ENCODE data around the gene AMPD2. TPM values are rescaled to one million over a fixed set of nuclear protein-coding genes. Genes with fewer than 3 reads are reported as not detected.

Gene AMPD2
- total RNA-seq, 5 donors from 2014 or later (not counting 1 experiment from before 2014, with no cell fraction given), result 90.2 to 285 (median 100) TPM

DNA sequence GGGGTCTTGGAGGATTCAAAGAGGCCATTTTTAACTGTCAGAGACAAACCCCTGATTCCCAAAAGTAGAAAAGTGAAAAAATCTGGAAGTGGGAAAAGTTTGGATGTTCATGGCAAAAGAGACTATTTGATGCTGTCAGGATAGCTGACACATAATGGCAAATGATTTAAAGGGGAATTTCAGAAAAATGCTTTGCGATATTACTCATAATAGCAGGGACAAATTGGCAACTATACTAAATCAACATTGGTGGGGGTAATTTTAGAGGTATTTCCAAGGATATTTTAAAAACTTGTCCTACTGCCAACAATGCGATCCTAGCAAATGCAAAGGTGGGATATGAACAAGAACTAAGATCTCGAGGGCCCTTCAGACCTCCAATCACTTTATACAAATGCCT lies 31.0 kb downstream of the AMPD2 start:
- H3K27ac Mint-ChIP-seq, result no peak overlapping the region
- peaks cover 4 to 7% of the 10 kb centered on the region in 2 donors for H3K27me3 Mint-ChIP-seq
- no peak overlapping the region for H3K4me3 Mint-ChIP-seq
- no peak for ATAC-seq (replicated peaks in 1 of 4)
- no peak for DNase-seq
- no peak overlapping the region for H3K27ac ChIP-seq (ENCODE audit: low read length)
- no peaks in the 10 kb centered on the region for H3K9me3 Mint-ChIP-seq
- no CpG with 5 or more reads among the region's 3 CpGs for WGBS (ENCODE audit: insufficient coverage)
- no peaks in the 10 kb centered on the region for H3K9me3 ChIP-seq
- peaks cover 9 to 12% (median 10%) of the 10 kb centered on the region in 3 donors for H3K4me1 Mint-ChIP-seq
- no peaks in the 10 kb centered on the region for H3K36me3 ChIP-seq (ENCODE audit: control insufficient read depth in 2 of 2, extremely low read depth in 1 of 2, insufficient read depth in 1 of 2, low read length in 1 of 2)
- ChIA-PET POLR2A (no interaction called here), CTCF (interaction anchor here (0.5 to 4.4 kb wide), 8 partner anchors 8 to 1480 kb away, joined by 3 to 19 read pairs (median 4); partner anchors contain the start of gene GNAI3 (in 1 of the 2))
- H3K4me3 ChIP-seq (ENCODE audit: control insufficient read depth in 1 of 2, extremely low read depth in 1 of 2, low read length in 1 of 2), result no peak overlapping the region
- H3K4me1 ChIP-seq (ENCODE audit: control insufficient read depth in 1 of 2, extremely low read depth in 1 of 2, insufficient read depth in 2 of 2, low read length in 2 of 2), result peaks cover 0 to 7% of the 10 kb centered on the region in 2 experiments
- no peaks in the 10 kb centered on the region for H3K36me3 Mint-ChIP-seq
- H3K27me3 ChIP-seq (replicated peaks in 1 of 2; ENCODE audit: control insufficient read depth in 2 of 2, extremely low read depth in 1 of 2, insufficient read depth in 2 of 2, low read length in 1 of 2), result peaks cover 0 to 4% of the 10 kb centered on the region in 2 experiments

GRCh38 chr1:109652402-109652801 lies 32.8 kb downstream of the AMPD2 start:
- Histone ChIP-seq H3K4me1 (ENCODE audit: control insufficient read depth in 1 of 2, extremely low read depth in 1 of 2, insufficient read depth in 2 of 2, low read length in 2 of 2) (peaks cover 0 to 22% of the 10 kb centered on the region in 2 experiments), H3K27ac (ENCODE audit: low read length) (no peak overlapping the region), H3K9me3 (no peaks in the 10 kb centered on the region), H3K36me3 (ENCODE audit: control insufficient read depth in 2 of 2, extremely low read depth in 1 of 2, insufficient read depth in 1 of 2, low read length in 1 of 2) (no peaks in the 10 kb centered on the region), H3K4me3 (ENCODE audit: control insufficient read depth in 1 of 2, extremely low read depth in 1 of 2, low read length in 1 of 2) (no peak overlapping the region), H3K27me3 (replicated peaks in 1 of 2; ENCODE audit: control insufficient read depth in 2 of 2, extremely low read depth in 1 of 2, insufficient read depth in 2 of 2, low read length in 1 of 2) (peaks cover 0 to 4% of the 10 kb centered on the region in 2 experiments)
- ATAC-seq (replicated peaks in 1 of 4) (no peak), DNase-seq (no peak)
- Mint-ChIP-seq H3K27me3 (peaks cover 4 to 7% of the 10 kb centered on the region in 2 donors), H3K4me1 (peaks cover 17 to 22% (median 22%) of the 10 kb centered on the region in 3 donors), H3K4me3 (no peak overlapping the region), H3K9me3 (no peaks in the 10 kb centered on the region), H3K36me3 (no peaks in the 10 kb centered on the region), H3K27ac (no peak overlapping the region)
- POLR2A ChIA-PET, result no interaction called here
- WGBS (ENCODE audit: insufficient coverage), result no CpG with 5 or more reads among the region's 2 CpGs
- CTCF ChIA-PET, result interaction anchor here (0.7 to 4.4 kb wide), 7 partner anchors 9 to 125 kb away, joined by 3 to 19 read pairs (median 4); no protein-coding TSS in a partner anchor

- ATAC-seq (replicated peaks in 1 of 4) (no peak), DNase-seq (no peak)
- Mint-ChIP-seq H3K4me1 (peaks cover 17 to 28% (median 26%) of the 10 kb centered on the region in 3 donors), H3K27ac (no peak overlapping the region), H3K27me3 (peaks cover 4 to 7% of the 10 kb centered on the region in 2 donors), H3K4me3 (peak overlapping the region in 2 of 3 donors; percentile 13 to 18), H3K36me3 (no peaks in the 10 kb centered on the region), H3K9me3 (no peaks in the 10 kb centered on the region)
- Histone ChIP-seq H3K27me3 (replicated peaks in 1 of 2; ENCODE audit: control insufficient read depth in 2 of 2, extremely low read depth in 1 of 2, insufficient read depth in 2 of 2, low read length in 1 of 2) (peaks cover 0 to 4% of the 10 kb centered on the region in 2 experiments), H3K27ac (ENCODE audit: low read length) (no peak overlapping the region), H3K36me3 (ENCODE audit: control insufficient read depth in 2 of 2, extremely low read depth in 1 of 2, insufficient read depth in 1 of 2, low read length in 1 of 2) (no peaks in the 10 kb centered on the region), H3K9me3 (no peaks in the 10 kb centered on the region), H3K4me3 (ENCODE audit: control insufficient read depth in 1 of 2, extremely low read depth in 1 of 2, low read length in 1 of 2) (no peak overlapping the region), H3K4me1 (ENCODE audit: control insufficient read depth in 1 of 2, extremely low read depth in 1 of 2, insufficient read depth in 2 of 2, low read length in 2 of 2) (peaks cover 0 to 22% of the 10 kb centered on the region in 2 experiments)
- WGBS (ENCODE audit: insufficient coverage), result 60% methylated on average over 1 of the region's 2 CpGs
- ChIA-PET CTCF (interaction anchor here (1.2 to 4.4 kb wide), 3 partner anchors 12 to 108 kb away, joined by 3 to 19 read pairs (median 19); no protein-coding TSS in a partner anchor), POLR2A (no interaction called here)
Measured at GRCh38 chr1:109653306-109653705, 33.7 kb downstream of the AMPD2 start.

DNA sequence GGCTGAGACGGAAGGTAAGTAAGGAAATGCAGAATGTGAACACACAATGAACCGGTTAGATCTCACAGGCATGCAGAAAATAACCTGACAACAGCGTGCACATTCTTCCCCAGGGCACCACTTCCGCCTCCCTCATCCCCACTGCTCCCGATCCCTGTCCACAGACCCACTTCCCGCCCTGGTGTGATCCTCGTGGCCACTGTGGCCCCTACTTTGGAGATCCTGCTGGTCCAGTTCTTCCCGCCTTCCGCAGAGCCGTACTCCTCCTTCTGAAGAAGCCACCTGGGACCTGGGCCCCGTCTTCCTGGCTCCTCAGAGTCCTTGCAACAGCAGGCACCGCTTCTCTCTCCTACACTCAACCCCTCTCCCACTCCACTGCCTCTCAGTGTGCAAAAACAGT lies 34.9 kb downstream of the AMPD2 start:
- no peaks in the 10 kb centered on the region for H3K9me3 Mint-ChIP-seq
- no peak overlapping the region for H3K4me3 ChIP-seq (ENCODE audit: control insufficient read depth in 1 of 2, extremely low read depth in 1 of 2, low read length in 1 of 2)
- ChIA-PET POLR2A (no interaction called here), CTCF (interaction anchor here (0.6 to 1.5 kb wide), 3 partner anchors 87 to 122 kb away, joined by 3 to 4 read pairs (median 3); no protein-coding TSS in a partner anchor)
- H3K27me3 Mint-ChIP-seq, result peaks cover 4 to 7% of the 10 kb centered on the region in 2 donors
- no peaks in the 10 kb centered on the region for H3K36me3 Mint-ChIP-seq
- ATAC-seq (replicated peaks in 1 of 4) (no peak), DNase-seq (no peak)
- peak overlapping the region; percentile 13 to 87 (median 28) for H3K4me3 Mint-ChIP-seq
- H3K9me3 ChIP-seq, result no peaks in the 10 kb centered on the region
- peak overlapping the region in 1 of 2 donors; percentile 28 for H3K27ac Mint-ChIP-seq
- H3K27ac ChIP-seq (ENCODE audit: low read length), result no peak overlapping the region
- peaks cover 0 to 4% of the 10 kb centered on the region in 2 experiments for H3K27me3 ChIP-seq (replicated peaks in 1 of 2; ENCODE audit: control insufficient read depth in 2 of 2, extremely low read depth in 1 of 2, insufficient read depth in 2 of 2, low read length in 1 of 2)
- H3K4me1 ChIP-seq (ENCODE audit: control insufficient read depth in 1 of 2, extremely low read depth in 1 of 2, insufficient read depth in 2 of 2, low read length in 2 of 2), result peaks cover 0 to 22% of the 10 kb centered on the region in 2 experiments
- WGBS (ENCODE audit: insufficient coverage), result 86% methylated on average over 11 of the region's 12 CpGs
- peaks cover 17 to 28% (median 25%) of the 10 kb centered on the region in 3 donors for H3K4me1 Mint-ChIP-seq
- H3K36me3 ChIP-seq (ENCODE audit: control insufficient read depth in 2 of 2, extremely low read depth in 1 of 2, insufficient read depth in 1 of 2, low read length in 1 of 2), result peaks cover 2% of the 10 kb centered on the region in 2 donors

- DNase-seq (peak in 29 of 35 experiments; percentile 12 to 74 (median 41)), ATAC-seq (replicated peaks in 1 of 4) (peak; percentile 86 to 95 (median 90))
- ChIA-PET POLR2A (interaction anchor here in 1 of 2 donors (0.6 kb wide), 1 partner anchor 106 kb away, joined by 4 read pairs; no protein-coding TSS in a partner anchor), CTCF (interaction anchor here (0.5 to 1.5 kb wide), 6 partner anchors 16 to 121 kb away, joined by 3 to 6 read pairs (median 4); no protein-coding TSS in a partner anchor)
- whole genome bisulfite sequencing (ENCODE audit: insufficient coverage), result 6% methylated on average over 52 of the region's 54 CpGs
- Mint-ChIP-seq H3K9me3 (no peaks in the 10 kb centered on the region), H3K4me1 (peaks cover 17 to 28% (median 24%) of the 10 kb centered on the region in 3 donors), H3K4me3 (peak within 1 kb of the TSS; percentile 87 to 94 (median 87)), H3K27me3 (peaks cover 4 to 6% of the 10 kb centered on the region in 2 donors), H3K36me3 (no peaks in the 10 kb centered on the region), H3K27ac (peak within 1 kb of the TSS; percentile 86 to 94)
- Histone ChIP-seq H3K4me3 (ENCODE audit: control insufficient read depth in 1 of 2, extremely low read depth in 1 of 2, low read length in 1 of 2) (peak within 1 kb of the TSS; percentile 81 to 86), H3K27ac (ENCODE audit: low read length) (peak within 1 kb of the TSS; percentile 8), H3K27me3 (replicated peaks in 1 of 2; ENCODE audit: control insufficient read depth in 2 of 2, extremely low read depth in 1 of 2, insufficient read depth in 2 of 2, low read length in 1 of 2) (peaks cover 0 to 4% of the 10 kb centered on the region in 2 experiments), H3K36me3 (ENCODE audit: control insufficient read depth in 2 of 2, extremely low read depth in 1 of 2, insufficient read depth in 1 of 2, low read length in 1 of 2) (peaks cover 2 to 5% of the 10 kb centered on the region in 2 donors), H3K4me1 (ENCODE audit: control insufficient read depth in 1 of 2, extremely low read depth in 1 of 2, insufficient read depth in 2 of 2, low read length in 2 of 2) (peaks cover 0 to 22% of the 10 kb centered on the region in 2 experiments), H3K9me3 (no peaks in the 10 kb centered on the region)
Measured at GRCh38 chr1:109655615-109656519, 36.2 kb downstream of the AMPD2 start, which contains the start of gene GSTM4. Gene GSTM4 (plus strand): TSS chr1:109656099. CDS start chr1:109656390, 291 bp downstream.

- 94% methylated on average over 2 of the region's 4 CpGs for WGBS (ENCODE audit: insufficient coverage)
- DNase-seq (no peak), ATAC-seq (replicated peaks in 1 of 4) (no peak)
- Mint-ChIP-seq H3K27me3 (peaks cover 0 to 4% of the 10 kb centered on the region in 2 donors), H3K9me3 (no peaks in the 10 kb centered on the region), H3K27ac (peak overlapping the region in 1 of 2 donors; percentile 34), H3K36me3 (no peaks in the 10 kb centered on the region), H3K4me3 (peak overlapping the region; percentile 36 to 87 (median 54)), H3K4me1 (peaks cover 17 to 28% (median 24%) of the 10 kb centered on the region in 3 donors)
- H3K27ac ChIP-seq (ENCODE audit: low read length), result no peak overlapping the region
- H3K27me3 ChIP-seq (replicated peaks in 1 of 2; ENCODE audit: control insufficient read depth in 2 of 2, extremely low read depth in 1 of 2, insufficient read depth in 2 of 2, low read length in 1 of 2), result peaks cover 0 to 4% of the 10 kb centered on the region in 2 experiments
- CTCF ChIA-PET, result interaction anchor here in 1 of 2 donors (1.0 kb wide), 1 partner anchor 17 kb away, joined by 3 read pairs; no protein-coding TSS in a partner anchor
- H3K36me3 ChIP-seq (ENCODE audit: control insufficient read depth in 2 of 2, extremely low read depth in 1 of 2, insufficient read depth in 1 of 2, low read length in 1 of 2), result peaks cover 2 to 5% of the 10 kb centered on the region in 2 donors
- no peak overlapping the region for H3K4me3 ChIP-seq (ENCODE audit: control insufficient read depth in 1 of 2, extremely low read depth in 1 of 2, low read length in 1 of 2)
- POLR2A ChIA-PET, result no interaction called here
- no peaks in the 10 kb centered on the region for H3K9me3 ChIP-seq
- peaks cover 0 to 22% of the 10 kb centered on the region in 2 experiments for H3K4me1 ChIP-seq (ENCODE audit: control insufficient read depth in 1 of 2, extremely low read depth in 1 of 2, insufficient read depth in 2 of 2, low read length in 2 of 2)
Measured at GRCh38 chr1:109657395-109657794, 37.8 kb downstream of the AMPD2 start.

Measured in T-cell (primary cell).